ENCODE measurements around the gene METAP1D.

DNA sequence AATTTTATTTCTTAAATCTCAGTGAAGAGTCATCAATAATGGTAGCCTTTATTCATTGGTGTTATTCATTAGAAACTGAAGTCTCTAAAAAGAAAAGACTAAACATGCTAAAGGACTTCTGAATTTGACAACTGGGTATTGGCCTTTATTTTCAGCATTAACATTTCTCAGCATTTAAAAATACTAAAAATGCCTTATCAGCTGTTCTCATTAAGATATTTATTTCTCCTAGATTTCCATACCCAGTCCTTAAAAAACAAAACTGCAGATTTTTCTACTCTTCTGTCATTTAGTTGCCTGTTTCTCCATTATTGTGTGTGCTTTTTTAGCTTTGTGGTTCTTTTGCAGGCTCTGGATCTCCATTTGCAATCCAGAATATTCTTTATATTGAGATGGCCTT, 31.2 kb upstream of the METAP1D start:
- TF ChIP-seq CTCF (IDR thresholded peaks at IDR 0.05): no peak
- TF ChIP-seq POLR2A (IDR thresholded peaks at IDR 0.05): no peak

Data from thyroid gland (tissue), 4 donors.